GM12878 (cell line): Measurements from ENCODE around the gene LETMD1. TPM values are rescaled to one million over a fixed set of nuclear protein-coding genes. Genes with fewer than 3 reads are reported as not detected.

ENCODE experiments used
- ATAC-seq: fragments of 200-7000 bp; cut with Tn5 transposase; 3 replicates; pipeline ENCODE4 v1.9.1; 2020; ENCODE audit warnings: mild to moderate bottlenecking, moderate library complexity
- BruUV-seq: library from RNA; stranded (reverse); fragments of 400-500 nt; replicated peaks from 2 replicates; lab custom pipeline; 2021; lab: Mats Ljungman, UMichigan
- CTCF ChIA-PET: fragments of 300-600 bp; sonication (Branson Sonifier 250); formaldehyde crosslinking; extraction: SDS; loops from one replicate; lab custom pipeline; 2021; ENCODE audit warnings: inconsistent platforms; lab: Yijun Ruan, JAX
- POLR2A ChIA-PET: fragments of 350-600 bp; formaldehyde crosslinking; extraction: SDS; loops from one replicate; lab custom pipeline; 2021; ENCODE audit warnings: inconsistent platforms; lab: Charles Lee
- RAD21 ChIA-PET: fragments of 300-600 bp; sonication (Branson Sonifier 250); formaldehyde crosslinking; loops from one replicate; lab custom pipeline; 2023; ENCODE audit warnings: antibody characterized with exemption; ENCODE audit not compliant: unreplicated experiment; lab: Charles Lee
- SMC1A ChIA-PET: fragments of 300-600 bp; sonication (Branson Sonifier 250); formaldehyde crosslinking; loops from one replicate; lab custom pipeline; 2023; ENCODE audit not compliant: unreplicated experiment, uncharacterized antibody; lab: Charles Lee
- DNase-seq: peaks from one replicate; pipeline ENCODE4 v3.0.0-alpha.2; 2011; ENCODE audit warnings: low read depth, low spot score
- FAIRE-seq: peaks from 3 replicates; lab custom pipeline; 2011; peaks lifted over from hg19 to GRCh38; lab: Jason Lieb, UNC
- H2AFZ ChIP-seq: 2 replicates; pipeline ENCODE4 v1.6.0; 2011; ENCODE audit warnings: low read depth, low read length, control low read depth; ENCODE audit not compliant: control insufficient read depth
- H3K27ac ChIP-seq: 2 replicates; pipeline ENCODE4 v1.5.1; 2011; ENCODE audit warnings: control low read depth; ENCODE audit not compliant: control insufficient read depth, insufficient read depth
- H3K27me3 ChIP-seq, 2 experiments: replicated peaks in 1 of 2; 2 replicates each; pipeline versions ENCODE4 v1.6.0 to v1.6.1; 2011; ENCODE audit warnings: low read length in 1 of 2; ENCODE audit not compliant: control insufficient read depth in 2 of 2, insufficient read depth in 2 of 2
- H3K36me3 ChIP-seq, 2 experiments: 2 replicates each; pipeline ENCODE4 v1.5.1; 2011; ENCODE audit warnings: low read length in 1 of 2; ENCODE audit not compliant: control insufficient read depth in 2 of 2, insufficient read depth in 2 of 2
- H3K4me1 ChIP-seq: 2 replicates; pipeline ENCODE4 v1.6.1; 2011; ENCODE audit warnings: mild to moderate bottlenecking, low read length, moderate library complexity, mixed read lengths; ENCODE audit not compliant: control insufficient read depth, insufficient read depth
- H3K4me2 ChIP-seq: 2 replicates; pipeline ENCODE4 v1.6.0; 2011; ENCODE audit warnings: control low read depth; ENCODE audit not compliant: control insufficient read depth, insufficient read depth
- H3K4me3 ChIP-seq: fragments of 200-600 bp; sonication (generic); 2 replicates; pipeline ENCODE4 v1.5.1; 2016
- H3K79me2 ChIP-seq: 2 replicates; pipeline ENCODE4 v1.6.0; 2011; ENCODE audit warnings: low read length; ENCODE audit not compliant: control insufficient read depth, insufficient read depth
- H3K9ac ChIP-seq: 2 replicates; pipeline ENCODE4 v1.8.0; 2011; ENCODE audit warnings: low read length, control low read depth, mixed read lengths; ENCODE audit not compliant: control insufficient read depth, insufficient read depth
- H3K9me3 ChIP-seq: replicated peaks from 3 replicates; pipeline ENCODE4 v1.5.1; 2011; ENCODE audit warnings: mild to moderate bottlenecking, low read length; ENCODE audit not compliant: control insufficient read depth, insufficient read depth
- H4K20me1 ChIP-seq: 2 replicates; pipeline ENCODE4 v1.6.0; 2011; ENCODE audit not compliant: control insufficient read depth, insufficient read depth
- DPF2 ChIP-seq: fragments of 450-650 bp; IDR thresholded peaks from 2 replicates; pipeline ENCODE4 v1.6.1; 2017; ENCODE audit warnings: mild to moderate bottlenecking
- GABPA ChIP-seq: IDR thresholded peaks from 2 replicates; pipeline ENCODE4 v1.6.1; 2014; ENCODE audit warnings: antibody characterized with exemption, low read depth, mild to moderate bottlenecking, inconsistent platforms
- HCFC1 ChIP-seq: fragments of 150-350 bp; IDR thresholded peaks from 2 replicates; pipeline ENCODE4 v1.6.1; 2014; ENCODE audit warnings: low read length
- MYB ChIP-seq: fragments of 150-350 bp; IDR thresholded peaks from 2 replicates; pipeline ENCODE4 v1.6.1; 2014; ENCODE audit warnings: mild to moderate bottlenecking, low read depth, low read length, borderline replicate concordance
- STAT3 ChIP-seq: IDR thresholded peaks from 2 replicates; pipeline ENCODE4 v1.6.1; 2011; ENCODE audit warnings: low read depth, low read length, improper control_type of control experiment
- WRNIP1 ChIP-seq: IDR thresholded peaks from 2 replicates; pipeline ENCODE4 v1.6.1; 2011; ENCODE audit warnings: low read depth, low read length, improper control_type of control experiment, borderline replicate concordance
- ZSCAN29 ChIP-seq: fragments of 450-650 bp; IDR thresholded peaks from 2 replicates; pipeline ENCODE4 v1.6.1; 2017; ENCODE audit warnings: mild to moderate bottlenecking, moderate library complexity
- WGBS: methylation state at CpG from one replicate; pipeline ENCODE4 v1.1.6; 2016; ENCODE audit warnings: low lambda C conversion rate; ENCODE audit not compliant: insufficient replicate concordance, insufficient coverage; ENCODE audit errors: missing lambda C conversion rate; 5-methylcytosine and 5-hydroxymethylcytosine counted together
- in situ Hi-C: fragments of 300-500 bp; cut with MboI; formaldehyde crosslinking; loops from 9 replicates; pipeline ENCODE4 v1.14.3; 2018; ENCODE audit warnings: mixed read lengths
- intact Hi-C: fragments of 100-400 bp; cut with micrococcal nuclease; formaldehyde crosslinking; loops from one replicate; pipeline ENCODE4 v1.14.2; 2022; ENCODE audit not compliant: unreplicated experiment
- polyA plus RNA-seq, 11 experiments: library from polyadenylated mRNA; depleted of rRNA in 4 of 11; unstranded in 6 of 11; stranded (reverse) in 5 of 11; fragments of >200 nt; fragmentation: Nextera tagmentation in 4 of 11; fragmentation: Illumina TruSeq in 1 of 11; extraction: Ambion mirVana in 4 of 11; extraction: Trizol in 1 of 11; gene quantifications; 1 replicate in 1 of 11; 2 replicates in 10 of 11; pipeline versions ENCODE4 v1.2.1 to v1.2.3, GENCODE V29; 2011 to 2016; ENCODE audit warnings: inconsistent platforms in 2 of 11, missing spikeins in 2 of 11, low read depth in 1 of 11
- total RNA-seq, 4 experiments: library from RNA; depleted of rRNA in 3 of 4; stranded (reverse); fragments of >200 nt in 3 of 4; fragmentation: Illumina TruSeq in 1 of 4; extraction: Trizol in 1 of 4; gene quantifications; 2 replicates each; pipeline versions ENCODE4 v1.2.1 to v1.2.3, GENCODE V29; 2013 to 2021
- TF ChIP-seq, protein P1 (sequence below): fragments of 450-650 bp; IDR thresholded peaks from 2 replicates; pipeline ENCODE4 v1.6.1; 2016; ENCODE audit warnings: mild to moderate bottlenecking
- TF ChIP-seq, protein P2 (sequence below): fragments of 450-650 bp; IDR thresholded peaks from 2 replicates; pipeline ENCODE4 v1.6.1; 2017; ENCODE audit warnings: borderline replicate concordance
- TF ChIP-seq, protein P3 (sequence below): IDR thresholded peaks from 2 replicates; pipeline ENCODE4 v1.6.1; 2011; ENCODE audit warnings: borderline replicate concordance, low read depth, mild to moderate bottlenecking, moderate library complexity, low read length; ENCODE audit not compliant: insufficient read depth, poor library complexity, severe bottlenecking
- TF ChIP-seq, protein P4 (sequence below): fragments of 450-650 bp; IDR thresholded peaks from 2 replicates; pipeline ENCODE4 v1.6.1; 2016; ENCODE audit warnings: mild to moderate bottlenecking

LETMD1 gene
- total and polyA plus RNA-seq, 10 of the 15 experiments (the other 5 are each of a cell fraction or from before 2014, with no cell fraction given), result 30.3 to 116 (median 51.5) TPM

DNA sequence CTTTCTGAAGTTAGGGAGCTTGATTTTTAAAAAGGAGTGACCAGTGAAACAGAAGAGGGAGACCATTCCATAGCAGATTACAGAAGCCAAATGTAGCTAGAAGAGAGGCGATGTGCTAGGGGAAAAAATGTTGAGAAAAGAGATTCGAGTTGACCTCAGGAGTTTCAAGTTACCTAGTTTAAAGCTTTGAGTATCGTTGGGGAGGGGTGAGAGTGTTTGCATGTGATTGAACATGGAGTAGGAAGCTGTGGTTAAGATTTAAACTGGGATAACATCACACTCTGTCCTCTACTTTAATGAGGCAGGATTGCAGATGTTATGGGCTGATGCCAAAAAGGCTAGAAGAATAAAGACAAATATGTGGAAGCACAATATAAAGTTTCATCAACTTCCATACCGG is 3.7 kb downstream of the LETMD1 start (continued):
- TF ChIP-seq, protein P1, sequence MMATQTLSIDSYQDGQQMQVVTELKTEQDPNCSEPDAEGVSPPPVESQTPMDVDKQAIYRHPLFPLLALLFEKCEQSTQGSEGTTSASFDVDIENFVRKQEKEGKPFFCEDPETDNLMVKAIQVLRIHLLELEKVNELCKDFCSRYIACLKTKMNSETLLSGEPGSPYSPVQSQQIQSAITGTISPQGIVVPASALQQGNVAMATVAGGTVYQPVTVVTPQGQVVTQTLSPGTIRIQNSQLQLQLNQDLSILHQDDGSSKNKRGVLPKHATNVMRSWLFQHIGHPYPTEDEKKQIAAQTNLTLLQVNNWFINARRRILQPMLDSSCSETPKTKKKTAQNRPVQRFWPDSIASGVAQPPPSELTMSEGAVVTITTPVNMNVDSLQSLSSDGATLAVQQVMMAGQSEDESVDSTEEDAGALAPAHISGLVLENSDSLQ, result no peak

DNA sequence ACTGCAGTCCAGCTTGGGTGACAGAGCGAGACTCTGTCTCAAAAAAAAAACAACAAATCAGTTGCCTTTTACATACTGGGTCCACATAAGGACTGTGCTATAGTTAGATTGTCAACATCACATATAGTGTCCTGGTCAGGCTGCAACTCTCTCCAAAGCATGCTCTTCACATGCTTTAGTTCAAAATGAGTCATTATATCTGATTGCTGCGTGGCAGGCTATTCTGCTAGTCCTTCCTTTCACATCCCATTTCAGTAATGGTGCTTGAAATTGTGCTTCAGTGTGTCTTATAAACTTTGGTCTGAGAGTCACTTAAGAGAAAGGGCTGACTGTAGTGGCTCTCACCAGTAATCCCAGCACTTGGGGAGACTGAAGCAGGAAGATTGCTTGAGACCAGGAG is 6.9 kb downstream of the LETMD1 start:
- 80% methylated on average over 2 of the region's 2 CpGs for WGBS
- ChIA-PET CTCF (interaction anchor here (0.6 to 1.4 kb wide), 2 partner anchors 198 to 286 kb away, joined by 3 to 4 read pairs; no protein-coding TSS in a partner anchor), POLR2A (interaction anchor here (1.2 kb wide), 1 partner anchor 185 kb away, joined by 3 read pairs; no protein-coding TSS in a partner anchor), RAD21 (no interaction called here), SMC1A (interaction anchor here (0.7 kb wide), 1 partner anchor 18 kb away, joined by 3 read pairs; no protein-coding TSS in a partner anchor)
- Histone ChIP-seq H3K9ac (no peak overlapping the region), H3K4me3 (no peak overlapping the region), H3K27ac (no peak overlapping the region), H3K79me2 (peaks cover 4% of the 10 kb centered on the region), H3K4me1 (no peaks in the 10 kb centered on the region), H3K27me3 (no peaks in the 10 kb centered on the region), H3K36me3 (peaks cover 12 to 25% of the 10 kb centered on the region in 2 experiments), H3K9me3 (no peaks in the 10 kb centered on the region), H2AFZ (no peak overlapping the region), H3K4me2 (no peak overlapping the region), H4K20me1 (no peaks in the 10 kb centered on the region)
- ATAC-seq (no peak), FAIRE-seq (no peak), DNase-seq (no peak)
- no peak for TF ChIP-seq STAT3
- TF ChIP-seq, protein P2, sequence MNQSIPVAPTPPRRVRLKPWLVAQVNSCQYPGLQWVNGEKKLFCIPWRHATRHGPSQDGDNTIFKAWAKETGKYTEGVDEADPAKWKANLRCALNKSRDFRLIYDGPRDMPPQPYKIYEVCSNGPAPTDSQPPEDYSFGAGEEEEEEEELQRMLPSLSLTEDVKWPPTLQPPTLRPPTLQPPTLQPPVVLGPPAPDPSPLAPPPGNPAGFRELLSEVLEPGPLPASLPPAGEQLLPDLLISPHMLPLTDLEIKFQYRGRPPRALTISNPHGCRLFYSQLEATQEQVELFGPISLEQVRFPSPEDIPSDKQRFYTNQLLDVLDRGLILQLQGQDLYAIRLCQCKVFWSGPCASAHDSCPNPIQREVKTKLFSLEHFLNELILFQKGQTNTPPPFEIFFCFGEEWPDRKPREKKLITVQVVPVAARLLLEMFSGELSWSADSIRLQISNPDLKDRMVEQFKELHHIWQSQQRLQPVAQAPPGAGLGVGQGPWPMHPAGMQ, result no peak
- TF ChIP-seq, protein P3, sequence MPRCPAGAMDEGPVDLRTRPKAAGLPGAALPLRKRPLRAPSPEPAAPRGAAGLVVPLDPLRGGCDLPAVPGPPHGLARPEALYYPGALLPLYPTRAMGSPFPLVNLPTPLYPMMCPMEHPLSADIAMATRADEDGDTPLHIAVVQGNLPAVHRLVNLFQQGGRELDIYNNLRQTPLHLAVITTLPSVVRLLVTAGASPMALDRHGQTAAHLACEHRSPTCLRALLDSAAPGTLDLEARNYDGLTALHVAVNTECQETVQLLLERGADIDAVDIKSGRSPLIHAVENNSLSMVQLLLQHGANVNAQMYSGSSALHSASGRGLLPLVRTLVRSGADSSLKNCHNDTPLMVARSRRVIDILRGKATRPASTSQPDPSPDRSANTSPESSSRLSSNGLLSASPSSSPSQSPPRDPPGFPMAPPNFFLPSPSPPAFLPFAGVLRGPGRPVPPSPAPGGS, result no peak
- TF ChIP-seq ZSCAN29, result no peak
- TF ChIP-seq GABPA, result no peak
- no peak for TF ChIP-seq WRNIP1
- TF ChIP-seq MYB, result no peak
- TF ChIP-seq HCFC1, result no peak
- TF ChIP-seq DPF2, result no peak
- TF ChIP-seq, protein P4, sequence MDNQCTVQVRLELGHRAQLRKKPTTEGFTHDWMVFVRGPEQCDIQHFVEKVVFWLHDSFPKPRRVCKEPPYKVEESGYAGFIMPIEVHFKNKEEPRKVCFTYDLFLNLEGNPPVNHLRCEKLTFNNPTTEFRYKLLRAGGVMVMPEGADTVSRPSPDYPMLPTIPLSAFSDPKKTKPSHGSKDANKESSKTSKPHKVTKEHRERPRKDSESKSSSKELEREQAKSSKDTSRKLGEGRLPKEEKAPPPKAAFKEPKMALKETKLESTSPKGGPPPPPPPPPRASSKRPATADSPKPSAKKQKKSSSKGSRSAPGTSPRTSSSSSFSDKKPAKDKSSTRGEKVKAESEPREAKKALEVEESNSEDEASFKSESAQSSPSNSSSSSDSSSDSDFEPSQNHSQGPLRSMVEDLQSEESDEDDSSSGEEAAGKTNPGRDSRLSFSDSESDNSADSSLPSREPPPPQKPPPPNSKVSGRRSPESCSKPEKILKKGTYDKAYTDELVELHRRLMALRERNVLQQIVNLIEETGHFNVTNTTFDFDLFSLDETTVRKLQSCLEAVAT, result no peak
- in situ Hi-C loops, result no loop called here
- intact Hi-C loops, result no loop called here
- BruUV-seq, result no TSS peak
